Fibroblast of the conjunctiva (primary cell): ENCODE results near the gene TEX52.

Experiments used
- DNase-seq: peaks from one replicate; pipeline ENCODE4 v3.0.0-alpha.2; 2010; ENCODE audit warnings: low read depth

Gene TEX52

GRCh38 chr12:2829275-2829674 lies 27.6 kb downstream of the TEX52 start:
- no peak for DNase-seq

DNA sequence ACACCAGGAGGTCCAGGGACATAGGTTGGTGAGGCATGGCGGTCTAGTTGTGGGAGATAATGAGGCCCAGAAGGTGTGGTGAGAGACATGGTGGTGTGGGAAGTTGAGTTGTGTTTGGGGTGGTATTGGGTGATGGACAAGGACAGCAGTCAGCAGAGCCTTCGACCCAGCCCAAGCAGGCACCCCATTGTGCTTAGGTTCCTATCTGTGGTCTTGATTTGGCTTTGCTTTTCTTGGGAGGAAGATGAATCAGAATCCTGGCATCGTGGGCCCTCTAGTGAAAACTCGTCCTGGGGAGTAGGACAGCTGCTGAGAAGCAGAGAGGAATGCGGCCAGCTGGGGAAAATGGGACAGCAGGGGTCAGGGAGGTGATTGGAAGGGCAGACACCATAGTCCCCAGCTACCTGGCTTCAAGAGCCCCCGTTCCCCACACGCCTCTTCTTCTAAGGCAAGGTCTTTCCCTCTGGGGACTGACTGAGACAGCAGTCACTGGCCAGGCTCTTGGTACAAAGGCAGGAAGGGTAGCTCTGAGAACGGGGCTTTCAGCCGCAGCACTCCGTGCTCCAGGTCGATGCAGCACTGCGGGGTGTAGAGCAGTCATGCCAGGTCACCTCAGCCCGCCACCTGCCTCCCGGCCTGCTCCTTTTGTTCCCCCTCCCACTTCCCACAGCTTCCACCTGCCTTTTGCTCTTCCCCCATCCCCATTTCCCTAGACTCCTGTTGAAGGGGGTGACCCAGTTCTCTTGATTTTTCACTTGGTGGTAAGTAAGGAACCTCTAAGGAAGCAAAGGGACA lies 29.9 kb downstream of the TEX52 start:
- no peak for DNase-seq

DNA sequence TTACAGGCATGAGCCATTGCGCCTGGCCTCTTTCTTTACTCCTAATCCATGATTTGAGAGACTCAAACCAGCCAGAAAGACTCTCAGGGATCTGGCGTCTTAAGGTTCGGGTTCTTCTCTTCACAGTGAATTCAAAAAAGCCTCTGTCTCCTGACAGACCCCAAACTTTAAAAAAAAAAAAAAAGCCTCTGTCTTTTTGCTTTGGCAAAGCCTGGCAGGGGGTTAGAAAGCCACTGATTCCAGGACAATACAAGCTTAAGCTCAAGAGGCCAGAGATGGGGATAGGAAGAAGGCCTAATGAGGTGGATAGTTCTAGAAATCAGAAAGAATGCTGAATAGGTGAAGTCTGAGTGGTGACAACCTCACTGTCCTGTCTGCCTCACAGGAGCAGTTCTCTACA lies 30.8 kb downstream of the TEX52 start:
- DNase-seq = no peak

- DNase-seq = no peak
Observed at GRCh38 chr12:2825132-2825531, 31.7 kb downstream of the TEX52 start.

- DNase-seq = no peak
Observed at GRCh38 chr12:2824541-2824940, 32.3 kb downstream of the TEX52 start.

DNA sequence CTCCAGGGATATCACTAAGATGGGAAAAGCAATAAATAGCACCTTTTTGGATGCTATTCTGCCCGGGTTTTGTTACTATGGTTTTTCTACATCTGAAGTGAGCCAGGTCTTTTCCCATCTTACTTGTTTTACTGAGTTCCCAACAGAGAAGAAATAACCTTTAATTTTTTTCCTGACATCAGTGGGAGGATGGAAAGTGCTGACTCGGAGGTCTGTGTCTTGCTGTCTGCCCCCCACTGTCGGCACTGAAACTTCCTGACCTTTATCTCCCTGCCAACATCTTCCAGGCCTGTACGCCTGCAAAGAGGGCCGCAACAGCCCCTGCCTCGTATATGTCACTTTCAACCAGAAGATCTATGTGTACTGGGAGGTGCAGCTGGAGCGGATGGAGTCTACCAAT lies 33.4 kb downstream of the TEX52 start:
- no peak for DNase-seq

DNA sequence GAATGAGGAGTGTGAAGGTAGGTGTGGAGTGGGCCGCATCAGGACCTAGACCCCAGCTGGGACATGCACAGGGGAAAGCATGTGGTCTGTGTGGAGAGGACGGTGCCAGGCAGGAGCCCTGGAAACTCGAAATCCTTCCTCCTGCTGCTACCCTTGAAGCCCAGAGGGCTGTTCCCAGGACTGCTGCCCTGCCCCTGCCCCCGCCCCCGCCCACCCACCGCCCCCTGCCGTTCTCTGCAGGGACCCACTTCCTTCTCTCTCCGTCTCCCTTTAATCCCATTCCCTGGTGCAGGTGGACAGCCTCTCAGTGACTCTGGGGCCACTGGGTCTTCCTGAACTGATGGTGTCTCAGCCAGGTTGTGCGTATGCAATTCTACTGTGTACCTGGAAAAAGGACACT lies 36.4 kb downstream of the TEX52 start:
- DNase-seq = no peak

DNA sequence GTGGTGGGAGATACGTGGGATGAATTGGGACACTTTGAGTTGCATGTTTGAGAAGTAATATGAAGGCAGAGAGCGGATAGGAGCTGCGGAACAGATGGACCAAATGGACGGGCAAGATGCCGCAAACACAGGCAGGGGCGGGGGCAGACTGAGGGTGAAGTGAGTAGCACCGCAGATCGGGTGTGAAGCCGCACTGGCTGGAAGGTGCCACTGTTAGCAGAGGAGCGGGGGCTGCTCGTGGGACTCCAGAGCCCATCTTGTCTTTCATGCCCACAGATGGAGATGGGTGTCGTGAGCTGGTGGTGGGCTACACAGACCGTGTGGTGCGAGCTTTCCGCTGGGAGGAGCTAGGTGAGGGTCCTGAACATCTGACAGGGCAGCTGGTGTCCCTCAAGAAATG lies 37.0 kb downstream of the TEX52 start:
- no peak for DNase-seq

DNA sequence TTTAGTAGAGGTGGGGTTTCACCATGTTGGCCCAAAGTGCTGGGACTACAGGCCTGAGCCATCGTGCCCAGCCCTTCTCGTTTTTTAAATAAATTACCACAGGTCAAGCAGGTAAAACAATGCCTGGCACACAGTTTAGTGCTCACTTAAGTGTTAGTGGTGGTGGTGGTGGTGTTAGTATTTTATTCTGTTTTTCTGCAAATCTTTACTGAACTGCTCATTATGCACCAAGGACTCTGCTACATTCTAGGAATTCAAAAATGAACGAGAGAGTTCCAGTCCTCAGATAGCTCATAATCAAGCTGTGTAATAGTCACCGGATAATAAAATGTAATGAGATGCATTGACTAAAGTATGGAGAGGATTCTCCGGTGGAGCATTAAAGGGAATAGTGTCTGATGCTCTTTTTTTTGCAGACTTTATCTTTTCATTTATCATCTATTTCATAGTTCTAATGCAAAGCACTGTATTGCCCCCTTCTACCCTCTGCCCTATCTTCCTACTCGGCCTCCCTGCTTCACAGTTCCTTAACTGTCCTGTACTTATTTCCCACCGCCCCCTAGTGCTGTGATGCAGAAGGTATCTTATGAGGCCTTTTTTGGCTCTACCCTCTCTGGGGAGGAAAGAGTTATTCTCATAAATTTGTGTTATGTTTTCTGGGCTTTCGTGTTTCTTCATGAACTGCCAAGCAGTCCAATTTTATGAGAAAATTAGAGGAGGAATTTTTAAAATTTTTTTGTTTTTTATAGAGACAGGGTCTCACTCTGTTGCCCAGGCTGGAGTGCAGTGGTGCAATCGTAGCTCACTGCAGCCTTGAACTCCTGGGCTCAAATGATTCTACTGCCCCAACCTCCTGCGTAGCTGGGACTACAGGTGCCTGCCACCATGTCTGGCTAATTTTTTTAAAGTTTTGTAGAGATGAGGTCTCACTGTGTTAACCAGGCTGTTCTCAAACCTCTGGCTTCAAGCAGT lies 43.3 kb downstream of the TEX52 start:
- DNase-seq = peak; percentile 53

DNA sequence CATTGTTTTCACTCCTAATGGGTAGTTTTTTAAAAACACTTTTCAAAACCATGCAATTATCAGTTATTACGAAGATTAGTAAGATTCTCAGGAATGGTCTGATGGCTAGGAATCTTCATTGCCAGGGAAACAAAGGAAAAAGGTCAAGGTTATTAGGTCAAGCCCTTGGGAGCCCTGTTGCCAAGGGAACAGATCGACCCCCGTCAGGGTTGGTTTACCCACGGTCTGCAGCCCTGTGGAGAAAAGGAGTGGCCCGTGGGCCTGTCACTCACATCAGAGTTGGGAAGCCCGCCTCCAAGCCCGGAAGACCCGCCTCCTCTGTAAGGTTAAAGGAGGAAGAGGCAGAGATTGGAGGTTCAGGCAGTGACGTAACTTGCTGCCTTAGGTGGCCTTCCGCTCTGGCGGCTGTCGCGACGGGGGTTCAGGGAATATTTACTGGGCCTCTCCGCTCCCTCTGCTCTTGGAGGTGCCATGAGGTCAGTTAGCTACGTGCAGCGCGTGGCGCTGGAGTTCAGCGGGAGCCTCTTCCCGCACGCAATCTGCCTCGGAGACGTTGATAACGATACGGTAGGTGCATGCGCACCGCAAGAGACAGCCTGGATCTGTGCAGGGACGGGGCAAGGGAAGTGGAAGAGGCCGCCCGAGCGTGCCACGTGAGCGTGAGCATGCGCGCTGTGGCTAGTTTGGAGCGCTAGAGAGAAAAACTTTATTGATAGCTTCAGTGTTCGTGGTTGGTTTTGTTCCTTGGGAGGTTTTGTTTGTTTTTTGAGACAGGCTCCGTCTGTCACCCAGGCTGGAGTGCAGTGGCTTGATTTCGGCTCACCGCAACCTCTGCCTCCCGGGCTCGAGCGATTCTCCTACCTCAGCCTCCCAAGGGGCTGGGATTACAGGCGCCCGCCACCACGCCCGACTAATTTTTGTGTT lies 44.3 kb downstream of the TEX52 start, which contains the start of gene ITFG2:
Gene ITFG2 (plus strand): TSS at position 379 of the 924 bp plus-strand sequence. CDS start 93 bp downstream, at position 472.
- peak; percentile 97 for DNase-seq

DNA sequence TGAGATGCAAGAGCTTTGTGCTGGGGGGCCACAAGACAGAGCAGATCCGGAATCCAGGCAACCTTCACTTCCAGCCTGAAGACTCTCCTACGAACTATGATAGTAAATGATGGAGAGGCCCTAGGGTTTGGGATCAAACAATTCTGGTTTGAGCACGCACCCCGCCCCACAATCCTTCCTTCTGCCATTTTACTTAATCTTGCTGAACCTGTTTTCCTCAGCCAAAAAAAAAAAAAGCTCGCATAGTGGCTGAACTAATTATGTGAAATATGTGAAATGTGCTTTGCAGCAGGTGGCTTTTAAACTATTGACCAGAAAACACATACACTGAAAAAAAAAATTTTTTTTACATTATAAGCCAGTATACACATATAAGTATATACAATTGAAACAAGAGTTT lies 45.0 kb downstream of the TEX52 start:
- no peak for DNase-seq

- DNase-seq = no peak
Observed at GRCh38 chr12:2806700-2807099, 50.1 kb downstream of the TEX52 start.

- no peak for DNase-seq
Observed at GRCh38 chr12:2805143-2805520, 51.7 kb downstream of the TEX52 start.

GRCh38 chr12:2804393-2805142 lies 52.3 kb downstream of the TEX52 start:
- peak; percentile 26 for DNase-seq

DNA sequence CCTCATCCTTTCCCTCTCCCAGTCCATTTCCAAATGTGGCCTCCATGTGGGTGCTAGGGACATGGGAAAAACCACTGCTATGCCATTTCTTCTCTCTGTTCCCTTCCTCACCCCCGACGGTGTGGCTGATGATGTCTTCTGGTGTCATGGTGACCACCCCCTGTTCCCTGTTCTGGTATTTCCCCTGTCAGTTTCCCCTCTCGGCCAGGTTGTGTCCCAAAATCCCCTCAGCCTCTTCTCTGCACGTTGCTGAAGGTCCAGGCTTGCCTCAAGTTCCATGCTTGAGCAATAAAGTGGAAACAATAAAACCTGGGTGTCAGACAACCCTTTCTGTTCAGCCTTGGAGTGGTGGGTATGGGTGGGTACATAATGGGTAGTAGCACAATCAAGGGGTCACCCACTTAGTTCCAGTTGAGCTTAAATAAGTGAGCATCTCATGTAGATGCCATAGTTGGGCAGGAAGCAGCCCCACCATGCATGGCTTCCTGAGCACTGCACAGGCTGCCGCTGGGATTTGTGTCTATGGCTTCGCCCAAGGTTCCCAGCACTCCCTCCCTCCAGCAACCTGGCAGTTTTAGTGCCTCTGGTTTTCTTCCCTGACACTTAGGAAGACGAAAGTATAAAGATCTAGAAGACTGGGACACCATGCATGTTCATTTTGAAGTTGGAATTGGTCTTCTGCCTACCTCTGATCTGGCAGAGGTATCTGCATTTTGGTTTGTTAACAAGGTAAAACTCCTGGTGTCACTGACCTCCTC lies 53.0 kb downstream of the TEX52 start:
- no peak for DNase-seq

DNA sequence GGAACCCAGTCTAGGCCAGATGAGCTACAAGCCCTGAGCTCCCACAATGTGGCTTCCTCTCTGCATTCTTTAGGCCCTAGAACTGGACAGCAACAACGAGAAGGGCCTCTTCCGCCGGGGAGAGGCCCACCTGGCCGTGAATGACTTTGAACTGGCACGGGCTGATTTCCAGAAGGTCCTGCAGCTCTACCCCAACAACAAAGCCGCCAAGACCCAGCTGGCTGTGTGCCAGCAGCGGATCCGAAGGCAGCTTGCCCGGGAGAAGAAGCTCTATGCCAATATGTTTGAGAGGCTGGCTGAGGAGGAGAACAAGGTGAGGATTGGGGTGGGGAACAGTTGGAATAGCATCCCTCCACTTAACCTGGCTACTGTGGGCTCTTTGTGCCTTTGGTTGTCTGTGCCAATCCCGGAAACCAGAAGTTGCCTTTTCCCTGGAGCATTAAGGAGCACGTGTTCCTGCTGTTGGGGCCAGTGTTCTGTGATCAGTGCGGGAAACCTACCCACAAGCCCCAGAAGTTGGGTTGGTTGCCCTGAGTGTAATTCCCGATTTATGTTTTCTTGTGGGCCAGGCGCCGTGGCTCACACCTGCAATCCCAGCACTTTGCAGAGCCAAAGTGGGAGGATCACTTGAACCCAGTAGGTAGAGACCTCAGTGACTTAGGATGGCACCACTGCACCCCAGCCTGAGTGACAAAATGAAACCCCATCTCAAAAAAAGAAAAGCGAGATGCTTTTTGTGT lies 55.6 kb downstream of the TEX52 start:
- DNase-seq = no peak

DNA sequence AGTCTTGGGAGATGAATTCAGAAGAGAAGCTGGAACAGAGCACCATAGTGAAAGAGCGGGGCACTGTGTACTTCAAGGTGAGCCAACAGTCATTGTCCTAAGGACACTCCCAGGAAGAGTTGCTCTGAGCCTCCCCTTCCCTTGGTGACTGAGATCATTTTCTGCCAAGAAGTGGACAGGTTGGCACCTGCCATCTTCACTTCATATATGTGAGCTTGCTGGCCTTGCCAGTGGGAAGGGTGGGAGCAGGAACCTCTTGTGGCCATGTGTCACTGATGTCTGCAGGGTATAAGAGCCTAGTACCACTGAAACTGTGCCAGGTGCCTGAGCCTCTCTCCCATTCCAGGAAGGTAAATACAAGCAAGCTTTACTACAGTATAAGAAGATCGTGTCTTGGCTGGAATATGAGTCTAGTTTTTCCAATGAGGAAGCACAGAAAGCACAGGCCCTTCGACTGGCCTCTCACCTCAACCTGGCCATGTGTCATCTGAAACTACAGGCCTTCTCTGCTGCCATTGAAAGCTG lies 56.7 kb downstream of the TEX52 start:
- DNase-seq = no peak
